A204.1 (cell line): Measurements from ENCODE around the gene GUCA1A.
A peak's percentile ranks its signal among the peaks of the same experiment; 100 is the strongest.
"Not testable (repeated sequence)": the region's sequence is repeated elsewhere in the genome, so short reads cannot be mapped to it uniquely, and the experiment has no call there.

Experiments
- FAIRE-seq: peaks from 2 replicates; lab custom pipeline; 2012; peaks lifted over from hg19 to GRCh38; lab: Jason Lieb, UNC

Gene GUCA1A

DNA sequence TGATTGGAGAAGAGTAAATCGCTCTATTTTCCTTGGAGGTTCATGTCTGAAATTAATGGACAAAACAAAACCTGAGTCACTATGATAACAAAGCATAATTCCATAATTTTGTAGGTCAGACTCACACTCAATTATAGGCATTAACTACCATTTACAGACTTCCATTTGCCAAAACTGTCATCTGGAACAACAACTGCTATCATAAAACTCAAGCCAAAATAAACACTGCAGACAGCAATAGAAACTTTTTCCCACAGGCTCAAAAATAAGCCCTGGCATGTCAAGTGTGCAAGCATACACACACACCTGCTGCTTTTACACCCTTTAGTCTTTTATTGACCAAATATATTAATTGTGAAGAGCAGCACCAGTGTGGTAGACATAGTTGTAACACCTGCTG lies 37.4 kb downstream of the GUCA1A start:
- FAIRE-seq = no peak

DNA sequence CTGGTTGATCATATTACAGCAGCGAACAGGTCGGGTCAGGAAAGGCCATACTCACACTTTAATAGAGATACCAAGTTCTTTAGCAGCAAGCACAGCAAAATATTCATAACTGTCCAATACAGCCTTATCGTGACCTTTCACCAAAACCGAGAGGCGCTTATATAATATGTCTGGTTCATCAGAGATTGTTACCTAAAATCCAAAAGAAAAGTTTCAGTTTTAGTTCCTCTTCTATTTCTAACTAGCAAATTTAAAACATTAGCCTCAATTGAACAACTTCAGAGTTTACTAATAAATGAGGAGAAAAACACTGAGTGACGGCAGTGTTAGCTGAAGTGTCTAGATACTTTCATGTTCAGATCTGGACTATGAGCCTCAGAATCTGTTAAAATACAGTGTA lies 38.6 kb downstream of the GUCA1A start:
- FAIRE-seq = no peak

DNA sequence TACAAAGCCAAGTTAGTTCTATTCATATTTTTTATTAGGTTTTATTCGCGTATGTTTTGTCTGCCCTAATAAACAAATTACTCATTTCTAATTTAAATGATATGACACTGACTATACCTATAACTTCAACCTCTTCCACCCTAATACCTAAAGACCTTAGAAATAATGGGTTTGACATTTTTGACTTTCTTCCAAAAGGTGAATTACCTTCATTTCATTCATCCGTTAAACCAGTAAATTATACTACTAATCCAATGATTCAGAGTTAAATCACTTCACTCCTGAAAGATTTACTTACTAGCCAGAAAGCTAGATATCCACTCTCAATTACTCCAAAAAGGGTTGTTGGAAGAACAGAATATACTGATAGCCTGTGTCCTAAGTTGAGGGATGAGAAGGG lies 39.3 kb downstream of the GUCA1A start:
- no peak for FAIRE-seq

DNA sequence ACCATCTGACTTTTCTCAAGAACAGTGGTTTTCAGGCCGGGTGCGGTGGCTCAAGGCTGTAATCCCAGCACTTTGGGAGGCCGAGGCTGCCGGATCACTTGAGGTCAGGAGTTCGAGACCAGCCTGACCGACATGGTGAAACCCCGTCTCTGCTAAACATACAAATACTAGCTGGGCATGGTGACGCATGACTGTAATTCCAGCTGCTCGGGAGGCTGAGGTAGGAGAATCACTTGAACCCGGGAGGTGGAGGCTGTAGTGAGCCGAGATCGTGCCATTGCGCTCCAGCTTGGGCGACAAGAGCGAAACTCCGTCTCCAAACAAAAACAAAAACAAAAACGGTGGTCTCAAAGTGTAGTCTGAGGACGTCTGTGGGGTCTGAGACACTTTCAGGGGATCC lies 43.3 kb downstream of the GUCA1A start:
- FAIRE-seq = not testable (repeated sequence)

DNA sequence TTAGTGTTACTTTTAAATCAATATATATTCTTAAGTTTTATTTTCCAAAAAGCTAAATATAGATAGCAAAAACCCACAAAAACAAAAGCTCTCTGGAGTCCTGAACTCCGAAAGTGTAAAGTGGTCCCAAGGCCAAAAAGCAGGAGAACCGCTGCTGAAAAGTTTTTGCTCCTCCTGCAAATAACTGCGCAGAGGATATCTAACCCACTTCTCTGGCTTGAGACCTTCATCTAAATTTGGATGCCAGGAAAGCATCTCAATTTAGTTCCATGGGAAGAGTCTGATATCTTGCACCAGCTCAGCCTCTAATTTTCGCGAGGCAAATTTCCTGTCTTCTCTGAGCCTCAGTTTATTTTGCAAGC lies 44.0 kb downstream of the GUCA1A start:
- FAIRE-seq = no peak

DNA sequence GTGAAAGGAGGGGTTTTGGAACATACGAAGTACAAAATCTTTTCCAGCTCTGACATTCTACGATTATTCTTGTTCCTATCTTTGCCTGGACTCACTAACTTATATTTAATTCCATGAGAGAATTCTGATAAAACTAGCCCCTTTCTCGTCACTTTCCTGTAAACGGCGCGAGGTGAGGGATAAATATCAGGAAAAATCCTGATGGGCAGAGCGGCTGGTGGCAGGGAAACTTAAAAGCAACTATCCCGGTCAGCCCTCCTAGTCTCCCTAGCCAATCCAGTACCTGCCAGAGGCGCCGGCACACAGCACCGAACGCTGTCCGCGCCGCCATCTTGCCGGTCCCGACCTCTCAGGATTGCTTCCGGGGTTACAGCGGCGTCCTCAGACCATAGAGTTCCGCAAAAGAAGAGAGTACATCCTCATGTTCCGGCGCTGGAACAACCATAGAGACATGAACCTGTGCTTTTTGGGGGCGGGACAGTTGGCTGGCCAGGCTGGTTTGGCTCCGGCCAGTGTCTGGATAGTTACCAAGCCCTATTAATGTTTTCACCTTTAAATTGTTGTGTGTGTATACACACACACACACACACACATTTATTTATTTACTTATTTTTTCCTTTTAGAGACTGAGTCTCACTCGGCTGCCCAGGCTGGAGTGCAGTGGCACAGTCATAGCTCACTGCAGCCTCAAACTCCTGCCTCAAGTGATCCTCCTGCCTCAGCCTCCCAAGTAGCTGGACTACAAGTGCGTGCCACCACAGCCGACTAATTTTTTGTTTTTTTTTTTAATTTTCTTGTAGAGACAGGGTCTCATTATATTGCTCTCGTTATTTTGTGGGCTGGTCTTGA lies 44.6 kb downstream of the GUCA1A start, which contains the start of gene MRPS10:
Gene MRPS10, minus strand, starts transcription at position 343 of the 849 bp plus-strand sequence. Its CDS starts 12 bp downstream, at position 331.
- FAIRE-seq = peak; percentile 95

DNA sequence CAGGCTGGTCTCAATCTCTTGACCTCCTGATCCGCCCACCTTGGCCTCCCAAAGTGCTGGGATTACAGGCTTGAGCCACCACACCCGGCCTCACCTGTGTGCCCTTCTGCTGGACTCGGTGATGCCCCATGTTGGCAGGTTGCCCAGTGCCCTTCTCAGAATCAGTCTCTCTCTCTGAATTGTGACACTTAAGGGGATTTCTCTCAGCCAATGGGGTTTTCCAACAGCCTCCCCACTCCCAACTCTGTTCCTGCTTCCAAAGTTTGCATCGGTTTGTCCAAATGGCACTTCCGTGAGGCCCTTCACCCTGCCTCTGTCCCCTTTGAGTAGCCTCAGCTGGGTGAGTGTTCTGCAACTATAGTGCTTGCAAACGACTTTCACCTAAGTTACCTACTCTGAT lies 47.6 kb downstream of the GUCA1A start:
- no peak for FAIRE-seq

DNA sequence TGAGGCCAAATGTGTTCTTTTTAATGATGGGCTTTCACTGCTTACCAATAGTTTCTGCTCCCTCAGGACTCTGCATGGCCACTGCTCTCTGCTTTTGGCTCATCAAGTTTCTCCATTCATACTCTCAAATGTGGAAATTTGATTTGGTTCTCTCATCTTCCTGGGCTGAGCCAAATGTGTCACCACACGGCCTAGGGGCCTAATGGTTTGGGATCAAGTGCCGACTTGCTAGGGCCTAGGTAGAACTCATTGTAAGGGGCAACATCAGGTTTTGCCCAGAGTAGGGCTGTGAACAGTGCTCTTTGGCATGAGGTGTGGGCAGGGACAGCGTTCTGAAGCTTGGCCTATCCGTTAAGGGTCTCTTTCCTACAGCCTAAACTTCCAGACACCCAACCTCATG lies 48.4 kb downstream of the GUCA1A start:
- no peak for FAIRE-seq

DNA sequence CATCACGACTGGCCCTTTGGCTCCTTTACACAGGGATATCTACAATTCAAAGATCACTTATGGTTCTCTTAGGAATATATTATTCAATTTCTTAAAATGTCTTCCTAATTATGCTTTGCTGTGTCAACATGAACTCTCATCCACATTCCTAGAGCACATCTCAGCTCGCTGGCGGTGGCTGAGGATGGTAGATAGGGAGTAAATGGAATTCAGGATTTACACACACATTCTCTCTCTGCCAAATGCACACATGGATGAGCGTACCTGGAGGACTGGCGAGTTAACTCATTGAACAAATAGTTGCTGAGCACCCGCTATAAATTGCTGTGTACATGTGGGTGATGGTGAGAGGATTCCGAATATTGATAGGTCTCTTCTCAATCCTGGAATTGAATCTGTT lies 49.3 kb downstream of the GUCA1A start:
- FAIRE-seq = no peak

DNA sequence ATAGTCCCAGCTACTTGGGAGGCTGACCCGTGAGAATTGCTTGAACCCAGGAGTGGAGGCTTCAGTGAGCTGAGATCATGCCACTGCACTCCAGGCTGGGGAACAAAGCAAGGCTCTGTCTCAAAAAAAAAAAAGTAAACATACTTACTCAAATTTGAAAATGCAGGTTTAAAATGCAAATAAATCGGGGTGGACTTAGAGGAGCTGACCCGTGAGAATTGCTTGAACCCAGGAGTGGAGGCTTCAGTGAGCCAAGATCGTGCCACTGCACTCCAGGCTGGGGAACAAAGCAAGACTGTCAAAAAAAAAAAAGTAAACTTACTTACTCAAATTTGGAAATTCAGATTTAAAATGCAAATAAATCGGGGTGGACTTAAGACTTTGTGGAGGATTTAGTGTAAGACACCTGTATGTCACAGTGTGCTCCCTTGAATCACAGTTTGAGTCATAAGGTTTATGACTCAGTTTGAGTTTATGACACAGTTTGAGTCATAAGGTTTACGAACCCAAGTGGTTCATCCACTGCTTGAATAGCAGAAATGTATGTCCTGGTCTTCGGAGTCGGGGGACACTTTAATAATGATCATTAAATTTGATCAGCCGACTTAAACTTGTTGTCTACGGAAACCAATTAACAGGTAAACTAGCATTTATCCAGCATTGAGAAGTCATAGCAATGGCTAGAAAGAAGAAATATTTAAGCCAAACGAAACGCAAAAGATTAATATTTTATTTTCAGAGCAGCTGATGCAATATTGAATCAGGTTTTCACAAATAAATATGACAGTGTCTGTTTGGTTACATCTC lies 51.3 kb downstream of the GUCA1A start:
- FAIRE-seq = peak; percentile 92

DNA sequence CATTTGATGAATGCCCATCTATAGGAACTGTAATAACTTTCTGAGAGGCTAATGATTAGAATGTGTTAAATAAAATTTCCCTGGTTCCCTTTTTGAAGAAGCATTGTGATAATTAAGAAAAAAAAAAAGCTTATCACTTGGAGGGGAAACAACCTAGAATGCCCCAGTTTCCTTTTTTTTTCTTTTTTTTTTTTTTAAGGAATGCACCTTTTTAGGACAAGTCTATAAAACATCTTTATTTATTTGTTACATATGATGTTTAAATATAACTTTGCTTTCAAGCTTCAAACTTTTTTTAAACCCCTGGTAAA lies 51.8 kb downstream of the GUCA1A start:
- FAIRE-seq = peak; percentile 30

DNA sequence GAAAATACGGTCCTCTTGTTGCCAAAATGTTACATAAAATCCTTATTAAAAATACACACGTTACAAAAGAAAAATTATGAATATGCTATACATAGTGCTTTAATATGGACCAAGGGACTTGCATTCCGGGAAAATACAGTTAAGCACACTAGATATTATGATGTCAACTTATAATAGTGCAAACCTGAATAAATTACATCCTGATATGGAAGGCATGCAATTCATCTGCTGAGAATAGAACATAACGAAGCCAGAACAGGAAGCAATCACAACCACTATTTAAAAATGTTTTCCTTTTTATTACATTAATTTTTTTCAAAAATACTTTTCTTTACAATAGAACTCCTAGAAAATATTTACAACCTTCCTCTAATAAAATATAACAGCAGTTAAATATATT lies 52.3 kb downstream of the GUCA1A start:
- FAIRE-seq = peak; percentile 44

DNA sequence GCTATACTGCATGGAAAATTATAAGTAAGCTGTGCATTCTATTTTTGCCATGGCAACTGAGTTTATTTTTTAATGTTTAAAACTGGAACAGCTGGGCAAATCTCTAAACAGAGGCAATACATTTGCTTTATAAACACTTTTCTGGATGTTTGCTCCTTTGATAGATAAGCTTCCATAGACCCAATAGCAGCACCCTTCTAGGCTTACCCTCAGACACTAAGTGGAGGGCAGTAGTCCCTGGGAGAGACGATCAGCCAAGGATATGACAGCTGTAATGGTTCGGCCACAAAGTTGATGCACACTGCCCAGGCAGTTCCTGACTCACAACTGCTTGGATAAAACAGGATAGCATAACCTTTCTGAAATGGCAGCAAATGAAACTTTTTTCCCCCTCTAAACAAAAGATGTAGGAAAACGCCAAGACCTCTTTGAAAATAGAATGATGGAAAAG lies 53.0 kb downstream of the GUCA1A start:
- FAIRE-seq = no peak

DNA sequence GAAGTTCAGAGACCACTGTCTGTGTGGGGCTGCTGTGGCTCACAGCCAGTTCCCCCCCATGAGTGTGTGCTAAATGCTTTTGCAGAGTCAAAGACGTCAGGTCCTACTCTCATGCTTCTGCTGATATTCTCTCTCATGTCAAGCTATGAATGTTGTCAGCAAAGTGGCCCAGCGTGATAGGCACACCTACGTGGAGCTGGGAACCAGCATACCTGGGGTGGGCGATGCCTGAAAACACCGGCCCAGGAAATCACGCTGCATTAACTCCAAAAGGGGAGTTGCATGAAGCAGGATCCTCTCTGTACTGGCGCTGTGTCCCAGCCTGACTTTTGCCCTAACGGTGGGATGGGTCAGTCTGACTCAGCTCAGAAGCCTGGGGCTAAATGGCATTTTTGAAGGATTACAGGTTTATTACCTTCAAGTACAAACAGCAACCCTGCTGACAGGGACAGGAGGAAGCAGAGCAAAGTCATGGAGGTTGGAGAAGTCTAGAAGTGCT lies 53.5 kb downstream of the GUCA1A start:
- FAIRE-seq = peak; percentile 84

DNA sequence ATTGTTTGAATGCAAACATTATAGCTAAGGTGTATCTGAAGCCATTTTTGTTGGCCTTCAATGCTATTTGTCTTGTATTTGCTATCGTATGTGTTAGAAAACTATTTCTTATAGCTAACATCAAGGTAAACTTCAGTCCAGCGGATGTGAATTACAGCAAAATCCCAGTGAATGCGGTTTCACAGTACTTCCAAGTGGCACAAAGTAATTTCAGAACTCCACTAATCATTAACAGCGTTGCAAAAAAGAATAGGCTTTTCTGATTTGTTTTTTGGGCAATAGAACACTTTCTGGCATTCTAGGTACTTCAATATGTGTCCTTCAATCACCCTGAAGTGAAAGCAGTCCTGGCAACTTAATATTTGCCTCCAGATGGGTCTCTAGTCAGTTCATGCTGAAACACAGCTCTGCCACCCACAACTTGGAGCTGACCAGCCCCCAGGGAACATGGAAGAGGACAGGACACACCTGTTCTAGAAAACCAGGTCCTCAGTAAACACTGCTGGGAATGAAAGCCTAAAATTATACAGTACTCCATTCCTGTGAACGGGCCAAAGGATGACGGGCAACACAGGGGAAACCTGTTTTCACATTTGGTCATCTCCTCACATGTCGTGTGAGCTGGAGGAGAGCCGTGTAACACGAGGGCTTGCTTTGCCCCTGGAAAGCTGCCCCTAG lies 54.1 kb downstream of the GUCA1A start:
- FAIRE-seq = no peak

DNA sequence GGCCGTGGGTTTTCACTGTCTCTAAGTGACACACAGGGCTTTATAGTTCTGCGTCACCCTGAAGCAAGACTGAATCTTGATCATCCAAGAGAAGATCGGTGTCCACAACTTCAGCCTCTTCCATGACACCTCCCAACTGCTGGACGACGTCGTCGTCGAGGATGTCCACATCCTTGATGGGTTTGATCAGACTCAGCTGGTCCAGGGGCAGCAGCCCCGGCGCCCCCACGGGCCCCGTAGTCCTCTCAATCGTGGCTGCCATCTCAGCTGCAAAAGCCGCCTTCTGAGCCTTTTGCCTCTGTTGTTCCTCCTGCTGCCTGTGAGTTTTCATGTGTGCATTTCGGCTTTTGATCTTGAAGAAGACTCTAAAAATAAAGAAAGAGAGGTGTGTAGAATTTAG lies 55.1 kb downstream of the GUCA1A start:
- no peak for FAIRE-seq
